Measurements from ENCODE around the gene UNC93A.

- TF ChIP-seq, protein P1, sequence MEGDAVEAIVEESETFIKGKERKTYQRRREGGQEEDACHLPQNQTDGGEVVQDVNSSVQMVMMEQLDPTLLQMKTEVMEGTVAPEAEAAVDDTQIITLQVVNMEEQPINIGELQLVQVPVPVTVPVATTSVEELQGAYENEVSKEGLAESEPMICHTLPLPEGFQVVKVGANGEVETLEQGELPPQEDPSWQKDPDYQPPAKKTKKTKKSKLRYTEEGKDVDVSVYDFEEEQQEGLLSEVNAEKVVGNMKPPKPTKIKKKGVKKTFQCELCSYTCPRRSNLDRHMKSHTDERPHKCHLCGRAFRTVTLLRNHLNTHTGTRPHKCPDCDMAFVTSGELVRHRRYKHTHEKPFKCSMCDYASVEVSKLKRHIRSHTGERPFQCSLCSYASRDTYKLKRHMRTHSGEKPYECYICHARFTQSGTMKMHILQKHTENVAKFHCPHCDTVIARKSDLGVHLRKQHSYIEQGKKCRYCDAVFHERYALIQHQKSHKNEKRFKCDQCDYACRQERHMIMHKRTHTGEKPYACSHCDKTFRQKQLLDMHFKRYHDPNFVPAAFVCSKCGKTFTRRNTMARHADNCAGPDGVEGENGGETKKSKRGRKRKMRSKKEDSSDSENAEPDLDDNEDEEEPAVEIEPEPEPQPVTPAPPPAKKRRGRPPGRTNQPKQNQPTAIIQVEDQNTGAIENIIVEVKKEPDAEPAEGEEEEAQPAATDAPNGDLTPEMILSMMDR (IDR thresholded peaks at IDR 0.05; ENCODE audit: borderline replicate concordance, extremely low read depth, low read length, poor library complexity, severe bottlenecking), result no peak
- no peak for TF ChIP-seq EZH2 (IDR thresholded peaks at IDR 0.05; ENCODE audit: borderline replicate concordance, low read depth, low read length, severe bottlenecking)
Measured at GRCh38 chr6:167304912-167305311, 13.8 kb downstream of the UNC93A start.
